ENCODE results near the gene FMNL1.
"Not testable (repeated sequence)": the region's sequence is repeated elsewhere in the genome, so short reads cannot be mapped to it uniquely, and the experiment has no call there.

The FMNL1 gene, protein sequence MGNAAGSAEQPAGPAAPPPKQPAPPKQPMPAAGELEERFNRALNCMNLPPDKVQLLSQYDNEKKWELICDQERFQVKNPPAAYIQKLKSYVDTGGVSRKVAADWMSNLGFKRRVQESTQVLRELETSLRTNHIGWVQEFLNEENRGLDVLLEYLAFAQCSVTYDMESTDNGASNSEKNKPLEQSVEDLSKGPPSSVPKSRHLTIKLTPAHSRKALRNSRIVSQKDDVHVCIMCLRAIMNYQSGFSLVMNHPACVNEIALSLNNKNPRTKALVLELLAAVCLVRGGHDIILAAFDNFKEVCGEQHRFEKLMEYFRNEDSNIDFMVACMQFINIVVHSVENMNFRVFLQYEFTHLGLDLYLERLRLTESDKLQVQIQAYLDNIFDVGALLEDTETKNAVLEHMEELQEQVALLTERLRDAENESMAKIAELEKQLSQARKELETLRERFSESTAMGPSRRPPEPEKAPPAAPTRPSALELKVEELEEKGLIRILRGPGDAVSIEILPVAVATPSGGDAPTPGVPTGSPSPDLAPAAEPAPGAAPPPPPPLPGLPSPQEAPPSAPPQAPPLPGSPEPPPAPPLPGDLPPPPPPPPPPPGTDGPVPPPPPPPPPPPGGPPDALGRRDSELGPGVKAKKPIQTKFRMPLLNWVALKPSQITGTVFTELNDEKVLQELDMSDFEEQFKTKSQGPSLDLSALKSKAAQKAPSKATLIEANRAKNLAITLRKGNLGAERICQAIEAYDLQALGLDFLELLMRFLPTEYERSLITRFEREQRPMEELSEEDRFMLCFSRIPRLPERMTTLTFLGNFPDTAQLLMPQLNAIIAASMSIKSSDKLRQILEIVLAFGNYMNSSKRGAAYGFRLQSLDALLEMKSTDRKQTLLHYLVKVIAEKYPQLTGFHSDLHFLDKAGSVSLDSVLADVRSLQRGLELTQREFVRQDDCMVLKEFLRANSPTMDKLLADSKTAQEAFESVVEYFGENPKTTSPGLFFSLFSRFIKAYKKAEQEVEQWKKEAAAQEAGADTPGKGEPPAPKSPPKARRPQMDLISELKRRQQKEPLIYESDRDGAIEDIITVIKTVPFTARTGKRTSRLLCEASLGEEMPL

DNA sequence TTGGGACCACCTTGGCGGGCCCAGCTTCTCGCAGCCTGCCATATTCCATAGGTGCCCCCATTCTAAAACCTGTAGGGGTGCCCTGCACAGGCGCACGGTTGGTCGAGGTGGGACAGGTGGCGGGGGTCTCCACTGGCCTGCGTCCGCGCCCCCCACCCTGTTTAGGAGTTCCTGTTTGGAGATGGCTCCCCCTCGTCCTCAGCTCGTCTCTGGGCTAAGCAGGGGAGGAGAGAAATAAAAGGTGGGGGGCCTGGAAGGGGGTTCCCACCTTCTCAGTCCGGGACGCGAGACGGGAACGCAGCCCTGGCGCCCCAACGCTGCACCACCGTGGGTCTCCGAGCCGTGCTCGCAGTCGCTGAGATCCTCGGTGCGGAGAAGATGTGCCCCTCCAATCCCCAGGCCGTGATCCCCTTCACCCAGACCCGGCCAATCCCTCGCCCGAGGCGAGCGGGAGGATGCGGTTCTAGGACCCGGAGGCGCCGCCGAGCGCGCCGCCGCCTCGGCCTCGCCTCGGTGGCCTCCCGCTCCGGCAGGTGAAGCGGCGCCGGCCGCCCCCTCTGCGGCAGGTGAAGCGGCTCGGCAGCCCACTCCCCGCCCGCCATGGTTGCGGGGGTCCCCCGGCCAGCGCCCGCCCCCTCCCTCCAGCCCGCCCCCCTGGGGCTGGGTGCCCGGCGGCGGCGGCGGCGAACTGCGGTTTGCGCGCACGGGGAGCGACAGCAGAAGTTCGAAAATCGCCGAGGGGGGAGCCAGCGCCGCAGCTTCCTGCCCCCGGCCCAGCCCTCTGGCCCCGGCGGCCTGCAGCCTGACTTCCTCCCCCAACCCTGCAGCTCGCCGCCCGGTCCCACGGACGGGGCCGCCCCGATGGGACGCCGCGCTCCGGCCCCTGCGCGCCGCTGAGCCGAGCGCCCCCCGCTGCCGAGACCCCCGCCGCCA, at the start of gene FMNL1:
Gene FMNL1, plus strand, starts transcription at position 805 of the 933 bp plus-strand sequence. CDS start 240 bp downstream, outside the sequence.
- DNase-seq = no peak

DNA sequence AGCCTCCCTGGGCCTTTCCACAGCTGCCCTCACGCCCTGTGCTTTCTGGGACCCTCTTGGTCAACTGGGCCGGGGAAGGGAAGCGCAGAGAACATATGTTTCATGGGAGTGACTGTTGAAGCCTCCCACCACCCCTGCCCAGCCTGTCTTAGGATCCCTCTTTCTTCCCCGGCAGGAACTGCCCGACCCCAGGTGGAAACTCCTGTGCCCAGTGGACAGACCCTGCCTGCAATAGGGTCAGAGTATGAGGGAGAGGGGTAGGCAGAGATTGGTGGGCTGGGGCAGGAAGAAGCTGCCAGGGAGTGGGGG, 49.5 kb upstream of the FMNL1 start:
- DNase-seq = no peak

DNA sequence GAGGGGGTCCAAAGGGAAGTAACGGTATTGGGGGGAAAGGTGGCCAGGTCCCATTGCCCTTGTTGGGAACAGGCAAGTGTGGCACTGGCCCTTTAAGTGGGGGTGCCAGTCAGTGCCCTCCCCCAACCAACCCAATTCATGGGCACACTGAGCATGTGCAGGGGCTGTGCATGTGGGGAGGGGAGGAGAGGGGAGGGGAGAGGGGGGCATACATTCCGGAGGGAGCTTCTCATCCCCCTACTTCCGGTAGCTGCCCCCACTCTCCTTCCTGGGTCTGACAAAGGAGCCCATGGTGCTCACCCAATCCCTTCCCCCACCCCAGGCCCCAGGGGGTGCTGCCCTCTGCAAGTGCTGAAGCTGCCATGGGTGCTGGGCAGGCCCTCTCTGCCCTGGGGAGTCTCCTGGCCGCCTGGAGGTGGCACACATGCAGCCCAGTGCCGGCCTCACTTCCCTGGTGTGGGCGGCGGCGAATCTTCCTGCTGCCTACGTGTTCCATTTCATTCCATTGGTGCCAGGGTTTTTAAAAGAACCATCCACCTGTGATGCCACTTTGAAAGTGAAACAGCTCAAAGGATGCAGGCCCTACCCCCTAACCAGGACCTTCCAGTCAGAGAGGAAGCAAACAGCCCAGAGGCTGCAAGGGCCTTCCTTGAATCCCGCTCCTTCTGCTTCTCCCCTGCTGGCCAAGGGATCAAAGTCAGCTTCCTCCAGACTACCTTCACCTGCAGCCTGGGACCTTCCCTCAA, 49.0 kb upstream of the FMNL1 start:
- peak; percentile 67 for DNase-seq

DNA sequence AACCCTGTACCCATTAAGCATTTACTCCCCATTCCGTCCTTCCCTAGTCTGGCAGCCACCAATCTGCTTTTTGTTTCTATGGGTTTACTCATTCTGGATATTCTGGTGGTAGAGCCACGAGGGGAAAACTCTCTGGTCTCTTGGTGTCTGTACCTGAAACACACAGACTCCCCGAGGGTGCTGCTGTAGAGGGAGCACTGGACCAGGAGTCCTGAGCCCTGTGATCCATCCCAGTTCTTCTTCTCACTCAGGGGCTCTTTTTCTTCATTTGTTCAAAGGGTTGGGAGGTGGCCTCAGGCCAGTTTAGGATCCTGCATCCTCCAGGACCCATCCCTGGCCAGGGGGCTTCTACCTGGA, 45.9 kb upstream of the FMNL1 start:
- DNase-seq = no peak

DNA sequence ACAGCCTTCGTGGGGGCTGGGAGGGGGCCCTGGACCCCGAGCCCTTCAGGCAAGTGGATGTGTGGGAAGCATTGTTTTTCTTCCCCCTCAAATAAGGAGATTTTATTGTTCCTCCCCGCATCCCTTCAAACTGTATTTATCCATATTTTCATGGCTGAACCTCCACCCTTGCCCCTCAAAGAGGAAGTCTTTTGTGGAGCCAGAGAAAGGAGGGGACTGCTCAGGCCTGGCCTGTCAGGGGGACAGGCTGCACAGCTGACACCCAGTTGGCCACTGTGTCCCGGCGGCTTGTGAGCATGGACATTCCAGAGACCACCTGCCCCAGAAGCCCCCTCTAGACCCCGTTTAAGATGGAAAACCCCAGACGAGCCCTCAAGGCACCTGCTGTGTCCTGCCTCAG, 44.1 kb upstream of the FMNL1 start:
- no peak for DNase-seq

DNA sequence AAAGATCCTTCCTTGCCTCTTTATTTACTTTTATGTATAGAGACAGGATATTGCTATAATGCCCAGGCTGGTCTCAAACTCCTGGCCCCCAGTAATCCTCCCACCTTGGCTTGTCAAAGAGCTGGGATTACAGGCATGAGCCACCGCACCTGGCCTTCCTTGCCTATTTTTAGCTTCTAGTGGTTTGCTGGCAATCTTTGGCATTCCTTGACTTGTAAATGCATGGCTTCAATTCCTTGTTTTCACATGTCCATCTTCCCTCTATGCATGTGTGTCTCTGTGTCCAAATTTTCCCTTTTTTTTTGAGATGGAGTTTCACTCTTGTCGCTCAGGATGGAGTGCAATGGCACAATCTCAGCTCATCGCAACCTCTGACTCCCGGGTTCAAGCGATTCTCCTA, 37.5 kb upstream of the FMNL1 start:
- DNase-seq = no peak

DNA sequence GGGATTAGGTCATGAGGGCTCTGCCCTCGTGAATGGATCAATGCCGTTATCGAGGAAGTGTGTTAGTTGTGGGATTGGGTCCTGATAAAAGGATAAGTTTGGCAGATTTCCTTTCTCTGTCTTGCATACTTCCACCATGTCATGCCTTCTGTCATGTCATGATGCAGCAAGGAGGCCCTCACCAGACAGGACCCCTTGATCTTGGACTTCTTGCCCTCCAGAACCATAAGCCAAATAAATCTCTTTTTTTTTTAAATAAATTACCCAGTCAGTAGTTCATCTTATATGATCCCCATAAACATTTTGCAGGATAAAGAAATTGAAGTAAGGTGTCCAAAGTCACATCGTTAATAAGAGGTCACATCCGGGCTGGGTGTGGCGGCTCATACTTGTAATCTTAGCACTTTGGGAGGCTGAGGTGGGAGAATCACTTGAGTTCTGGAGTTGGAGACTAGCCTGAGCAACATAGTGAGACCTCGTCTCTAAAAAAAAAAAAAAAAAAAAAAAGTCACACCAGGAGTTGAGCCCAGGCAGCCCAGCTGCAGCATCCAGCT, 34.8 kb upstream of the FMNL1 start:
- no peak for DNase-seq

DNA sequence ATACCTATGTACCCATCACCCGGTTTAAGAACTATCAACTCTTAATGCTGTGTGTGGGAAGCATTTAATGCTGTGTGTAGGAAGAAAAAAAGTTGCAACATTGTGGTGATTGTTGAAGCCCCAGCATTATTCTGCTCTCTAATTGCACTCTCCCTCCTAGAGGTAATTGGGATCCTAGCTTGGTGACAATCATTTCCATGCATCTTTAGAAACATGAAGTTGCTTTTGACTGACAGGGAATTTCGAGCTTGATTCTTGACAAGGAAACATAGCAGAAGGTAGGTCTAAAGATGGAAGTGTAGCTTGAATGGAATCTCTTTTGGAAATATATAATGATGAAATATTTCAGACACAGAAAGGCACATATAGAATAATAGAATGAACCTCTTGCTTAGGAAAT, 32.7 kb upstream of the FMNL1 start:
- no peak for DNase-seq

DNA sequence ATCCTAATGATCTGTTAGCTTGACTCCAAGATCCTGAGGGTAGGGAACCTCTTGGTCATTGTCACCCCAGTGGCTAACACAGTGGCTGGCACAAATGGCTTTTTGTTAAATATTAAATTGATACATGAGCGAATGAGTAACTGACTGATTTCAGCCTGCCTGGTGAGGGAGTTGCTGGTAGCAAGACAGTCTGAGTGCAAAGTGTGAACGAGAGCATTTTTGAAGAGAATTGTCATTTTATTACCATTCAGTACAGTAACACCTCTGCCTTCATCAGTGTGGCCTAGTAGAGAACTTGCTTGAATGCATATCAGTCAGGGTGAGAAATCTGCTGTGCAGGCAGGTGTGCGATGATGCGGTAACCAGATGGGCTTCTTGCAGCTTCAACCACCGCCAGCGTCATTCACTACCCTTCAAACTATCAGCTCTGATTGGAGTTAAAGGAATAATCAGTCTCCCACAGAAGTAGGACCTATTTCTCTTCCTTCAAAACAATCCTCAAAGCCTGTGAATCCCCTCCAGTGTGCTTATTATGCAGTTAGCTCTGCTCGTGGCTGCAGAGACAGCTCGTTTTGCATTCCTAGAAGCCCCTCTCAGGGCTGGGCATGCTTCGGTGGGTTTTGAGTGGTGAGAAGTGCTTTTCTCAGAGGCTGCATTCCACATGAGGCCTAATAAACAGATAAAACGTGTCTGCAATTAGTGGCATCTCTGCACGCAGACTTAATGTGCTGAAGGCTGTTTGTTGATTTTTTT, 31.0 kb upstream of the FMNL1 start:
- no peak for DNase-seq

DNA sequence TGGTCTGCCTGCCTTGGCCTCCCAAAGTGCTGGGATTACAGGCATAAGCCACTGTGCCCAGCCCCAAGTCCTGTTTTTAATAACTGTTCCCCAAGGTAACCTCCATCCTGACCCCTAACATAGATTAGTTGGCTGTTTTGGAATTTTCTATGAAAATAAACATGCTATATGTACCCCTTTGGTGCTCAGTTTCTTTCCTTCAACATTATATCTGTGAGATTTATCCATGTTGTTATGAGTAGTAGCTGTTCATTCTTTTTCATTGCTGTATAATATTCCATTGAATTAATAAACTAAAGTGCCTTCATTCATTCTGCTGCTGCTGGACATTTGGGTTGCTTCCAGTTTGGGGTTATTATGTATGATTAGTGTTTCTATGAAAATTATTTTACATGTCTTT, 26.3 kb upstream of the FMNL1 start:
- DNase-seq = no peak

DNA sequence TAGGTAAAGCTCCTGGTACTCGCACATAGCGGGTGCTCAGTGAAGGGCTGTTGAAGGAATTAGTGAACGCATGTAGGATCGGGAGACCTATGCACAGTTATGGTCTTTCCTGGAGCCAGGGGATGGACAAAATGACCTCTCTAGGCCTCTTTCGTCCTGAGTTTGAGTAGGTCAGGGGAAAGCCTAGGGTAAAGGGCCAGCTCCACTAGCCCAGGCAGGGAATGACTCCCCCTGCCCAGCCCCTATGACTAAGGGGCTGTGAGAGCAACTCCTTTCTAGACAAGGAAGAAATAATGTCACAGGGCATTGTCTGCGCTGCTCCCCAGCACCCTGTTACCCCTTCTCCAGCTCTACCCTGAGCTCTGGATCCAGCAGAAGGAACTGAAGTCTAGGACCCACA, 24.6 kb upstream of the FMNL1 start:
- DNase-seq = no peak

DNA sequence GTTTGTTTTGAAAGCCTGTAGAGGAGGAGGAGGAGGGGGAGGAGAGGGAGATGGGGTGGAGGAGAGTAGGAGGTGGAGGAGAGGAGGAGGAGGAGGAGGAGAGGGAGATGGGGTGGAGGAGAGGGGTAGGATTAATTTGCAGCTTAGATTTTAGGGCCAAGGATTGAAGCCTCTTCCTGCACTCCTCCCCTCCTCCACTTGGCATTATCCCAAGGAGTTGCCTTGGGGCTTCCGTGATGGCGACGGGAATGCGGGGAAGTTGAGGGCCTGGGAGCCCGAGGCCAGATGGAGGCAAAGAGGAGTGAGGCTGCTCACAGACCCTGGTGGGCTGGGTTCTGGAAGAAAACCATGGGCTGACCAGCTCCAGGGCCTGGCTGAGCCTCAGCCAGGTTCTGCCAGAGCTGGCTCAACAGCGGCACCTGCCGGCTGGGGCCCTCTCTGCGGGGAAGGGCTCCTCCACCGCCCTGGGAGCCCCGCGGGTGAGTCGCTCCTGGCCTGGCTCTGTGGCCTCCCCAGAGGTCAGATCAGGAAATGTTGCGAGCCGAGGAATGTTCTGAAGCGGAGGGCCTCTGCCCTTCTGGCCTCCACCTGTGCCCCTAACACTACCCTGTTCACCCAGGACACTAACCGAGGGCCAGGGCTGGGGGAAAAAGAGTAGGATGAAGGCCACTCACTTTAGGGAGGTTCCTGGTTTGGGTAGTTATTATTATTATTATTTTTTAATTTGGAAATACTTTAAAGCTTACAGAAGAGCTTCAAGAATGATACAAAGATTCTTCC, 23.9 kb upstream of the FMNL1 start:
- DNase-seq = peak; percentile 64

DNA sequence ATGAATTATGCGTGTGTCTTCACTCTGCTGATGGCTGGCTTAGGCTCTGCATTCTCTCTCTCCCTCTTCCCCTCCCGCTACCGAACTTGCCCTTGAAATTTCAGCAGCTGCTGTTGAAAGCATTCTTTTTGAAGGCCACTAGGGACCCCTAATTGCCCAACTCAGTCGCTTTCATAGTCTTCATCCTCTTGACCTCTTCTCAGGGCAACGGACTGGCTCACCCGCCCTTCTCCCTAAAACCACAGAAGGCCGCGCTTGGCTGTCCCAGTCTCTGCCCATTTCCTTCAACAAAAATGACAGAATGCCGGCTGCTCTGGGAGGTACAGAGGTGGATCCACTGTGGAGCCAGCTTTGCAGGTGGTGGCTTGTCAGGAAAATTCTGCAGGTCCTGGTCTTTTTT, 21.0 kb upstream of the FMNL1 start:
- DNase-seq = no peak

DNA sequence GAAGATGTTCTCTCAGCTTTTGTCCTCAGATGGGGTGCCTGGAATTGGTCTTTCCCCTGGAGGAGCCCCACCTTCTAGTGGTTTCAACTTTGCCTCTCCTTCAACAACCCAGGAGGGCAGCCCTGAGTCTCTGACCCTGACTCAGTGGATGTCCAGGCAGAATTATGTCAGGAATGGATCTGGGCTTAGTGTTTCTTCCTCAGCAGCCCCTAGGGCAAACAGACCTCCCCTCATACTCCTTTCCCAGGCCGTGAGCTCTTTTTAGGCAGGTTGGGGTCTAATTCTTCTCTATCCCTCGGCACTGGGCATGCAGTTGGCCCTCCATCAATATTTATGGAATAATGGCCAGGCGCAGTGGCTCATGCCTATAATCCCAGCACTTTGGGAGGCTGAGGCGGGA, 20.2 kb upstream of the FMNL1 start:
- DNase-seq = no peak

DNA sequence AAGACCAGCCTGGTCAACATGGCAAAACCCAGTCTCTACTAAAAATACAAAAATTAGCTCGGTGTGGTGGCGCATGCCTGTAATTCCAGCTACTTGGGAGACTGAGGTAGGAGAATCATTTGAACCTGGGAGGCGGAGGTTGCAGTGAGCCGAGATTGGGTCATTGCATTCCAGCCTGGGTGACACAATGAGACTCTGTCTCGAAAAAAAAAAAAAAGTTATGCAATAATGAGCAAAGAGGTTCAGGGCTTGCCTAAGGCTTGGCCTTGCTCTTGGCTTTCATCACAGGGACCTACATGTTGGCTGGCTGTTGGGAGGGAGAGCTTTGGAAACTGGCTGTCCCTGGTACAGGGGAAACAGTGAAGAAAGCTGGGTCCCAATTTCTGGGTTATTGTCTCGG, 19.8 kb upstream of the FMNL1 start:
- not testable (repeated sequence) for DNase-seq

DNA sequence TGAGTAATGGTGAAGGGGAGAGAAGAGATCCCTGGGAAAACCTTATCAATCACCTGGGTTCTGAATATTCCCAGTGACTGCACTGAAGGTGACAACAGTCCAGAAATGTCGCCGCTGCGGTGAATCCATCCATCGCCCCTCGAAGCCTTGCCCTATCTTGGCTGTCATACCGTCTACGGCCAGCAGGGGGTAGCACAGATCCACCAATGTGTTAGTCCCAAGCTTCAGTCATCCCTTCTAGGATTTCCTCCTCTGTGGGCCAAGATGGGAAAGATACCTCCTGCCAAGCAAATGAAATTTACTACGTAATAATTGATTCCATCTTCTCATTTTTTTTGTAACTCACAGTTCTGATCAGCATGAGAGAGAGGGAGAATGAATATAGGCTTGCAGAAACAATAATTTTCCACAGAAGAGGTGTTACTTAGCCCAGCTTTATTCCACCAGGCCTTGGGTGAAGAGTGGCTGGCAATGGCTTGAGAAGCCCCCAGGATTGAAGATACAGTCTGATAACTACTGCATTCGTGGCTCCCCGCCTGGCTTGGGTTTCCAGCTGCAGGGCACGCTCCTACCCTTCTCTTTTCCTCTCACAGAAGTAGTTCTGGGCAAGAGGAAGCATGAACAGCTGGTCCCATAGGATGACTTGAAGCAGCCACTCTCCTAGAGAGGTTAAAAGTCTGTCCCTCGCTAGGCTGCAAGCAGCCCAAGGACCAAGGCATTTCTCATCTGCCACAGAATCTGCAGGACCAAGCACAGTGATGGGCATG, 2.6 kb upstream of the FMNL1 start:
- peak; percentile 86 for DNase-seq

DNA sequence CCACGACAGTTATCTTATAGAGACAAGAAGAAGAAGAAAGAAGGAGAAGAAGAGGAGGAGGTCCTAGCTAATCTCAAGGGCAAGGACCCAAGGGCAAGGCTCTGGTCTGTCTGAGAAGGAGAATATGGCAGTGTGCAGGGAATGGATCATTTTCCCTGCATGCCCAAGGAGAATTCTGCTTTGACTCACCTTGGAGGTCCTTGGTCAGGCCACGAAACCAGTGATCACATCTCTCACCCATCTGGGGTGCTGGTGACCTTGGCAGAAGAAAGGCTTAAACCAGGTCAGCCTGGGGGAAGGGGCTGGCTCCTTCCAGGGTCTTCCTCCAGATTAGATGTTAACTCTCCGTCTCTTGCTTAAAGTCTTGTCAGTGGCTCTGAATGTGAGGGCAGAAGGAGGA, 1.6 kb upstream of the FMNL1 start:
- no peak for DNase-seq

DNA sequence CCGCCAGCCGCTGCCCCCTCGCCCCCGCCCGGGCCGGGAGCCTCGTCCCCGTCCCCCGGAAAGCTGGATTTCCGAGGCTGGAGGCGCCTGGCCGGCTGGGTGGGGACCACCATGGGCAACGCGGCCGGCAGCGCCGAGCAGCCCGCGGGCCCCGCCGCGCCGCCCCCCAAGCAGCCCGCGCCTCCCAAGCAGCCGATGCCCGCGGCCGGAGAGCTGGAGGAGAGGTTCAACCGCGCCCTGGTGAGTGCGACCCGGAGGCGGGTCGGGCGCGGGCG, 266 bp downstream of the FMNL1 start:
- no peak for DNase-seq

DNA sequence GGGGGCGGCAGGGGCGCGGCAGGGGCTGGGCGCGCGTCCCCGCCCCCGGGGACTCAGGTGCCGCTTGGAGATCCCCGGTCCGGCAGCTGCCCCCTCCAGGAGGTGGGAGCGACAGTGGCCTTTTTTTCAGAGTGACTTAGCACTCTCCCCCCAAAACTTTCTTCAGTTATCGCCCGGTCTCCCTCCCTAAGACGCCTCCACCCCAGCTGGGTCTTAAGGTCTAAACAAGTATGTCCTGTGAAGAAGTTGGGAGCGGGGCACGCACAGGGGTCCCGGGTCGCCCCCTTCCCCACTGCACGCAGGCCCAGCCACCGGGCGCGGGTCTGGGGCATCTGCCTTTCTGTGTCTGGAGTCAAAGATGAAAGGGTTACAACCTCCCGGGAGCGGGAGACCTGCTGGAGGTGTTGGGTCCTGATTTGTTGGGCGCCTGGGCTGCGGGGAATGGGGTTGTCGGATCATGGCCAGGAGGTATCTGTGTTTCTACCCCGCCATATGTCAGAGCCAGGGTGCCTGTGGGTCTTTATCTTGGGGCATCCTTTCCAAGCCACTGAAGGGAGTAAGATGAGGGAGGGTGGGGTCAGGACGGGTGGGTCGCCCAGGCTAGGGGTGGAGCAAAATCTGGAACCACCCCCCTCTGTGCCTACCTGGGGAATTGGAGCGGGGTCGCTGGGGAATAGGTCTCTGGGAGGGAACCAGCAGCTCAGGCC, 757 bp downstream of the FMNL1 start:
- no peak for DNase-seq
